ENCODE data around the gene SIK1.
"Not testable (repeated sequence)": the region's sequence is repeated elsewhere in the genome, so short reads cannot be mapped to it uniquely, and the experiment has no call there.

The SIK1 gene

DNA sequence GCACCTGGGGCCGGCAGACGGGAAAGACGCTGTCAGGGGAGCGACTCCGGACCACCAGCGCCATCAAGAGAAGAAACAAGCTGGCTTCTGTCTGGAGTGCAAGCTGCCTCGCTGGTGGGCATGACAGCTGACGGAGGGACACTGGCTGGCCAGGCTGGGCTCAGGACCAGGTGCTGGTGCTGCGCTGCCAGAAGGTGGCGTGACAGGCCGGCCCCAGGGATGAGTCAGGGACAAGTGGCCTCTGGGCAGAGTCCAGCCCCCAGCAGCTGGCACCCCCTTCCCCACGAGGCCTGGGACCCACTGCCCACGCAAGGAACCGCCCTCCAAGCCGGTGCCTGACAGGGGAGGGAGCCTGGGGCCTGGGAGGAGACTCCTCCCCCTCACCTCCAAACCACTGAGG, 7.5 kb downstream of the SIK1 start:
- not testable (repeated sequence) for H3K4me1 ChIP-seq; H3K9ac ChIP-seq; H3K4me2 ChIP-seq; H3K27ac ChIP-seq; H3K36me3 ChIP-seq; H3K27me3 ChIP-seq; H4K20me1 ChIP-seq; H3K9me3 ChIP-seq (replicated peaks in 1 of 11); H3K4me3 ChIP-seq

DNA sequence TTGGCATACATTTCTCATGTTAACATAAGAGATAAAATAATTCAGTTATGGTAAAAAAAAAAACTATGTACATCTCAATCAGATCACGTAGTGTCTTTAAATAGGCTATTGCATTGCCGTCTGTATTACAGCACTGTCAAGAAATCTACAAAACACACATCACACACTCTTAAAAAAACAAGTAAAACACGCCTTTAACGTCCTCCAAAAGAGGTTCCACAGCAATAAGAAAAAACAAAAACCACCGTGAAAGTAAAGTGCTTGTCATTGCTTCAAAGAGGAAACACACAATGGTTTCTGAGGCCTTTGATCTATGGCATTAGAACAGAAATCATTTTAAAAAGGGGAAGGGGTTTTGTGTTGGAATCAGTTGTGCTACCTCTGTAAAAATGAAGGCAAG, 12.4 kb downstream of the SIK1 start:
- not testable (repeated sequence) for H3K36me3 ChIP-seq; H3K4me3 ChIP-seq; H3K9me3 ChIP-seq (replicated peaks in 1 of 11); H3K27me3 ChIP-seq; H3K27ac ChIP-seq; H4K20me1 ChIP-seq; H3K4me1 ChIP-seq; H3K9ac ChIP-seq; H3K4me2 ChIP-seq

- H3K4me1 ChIP-seq; H3K9me3 ChIP-seq (replicated peaks in 1 of 11); H3K27ac ChIP-seq; H3K9ac ChIP-seq; H3K36me3 ChIP-seq; H4K20me1 ChIP-seq; H3K27me3 ChIP-seq; H3K4me3 ChIP-seq: not testable (repeated sequence)
- H3K4me2 ChIP-seq: 0 out of 22 replicates have a peak overlapping the region, but pooled peaks of 1 of the 11 experiments have one; percentile 27
These were observed 14.7 kb downstream of the SIK1 start for GRCh38 chr21:43412020-43412788.

DNA sequence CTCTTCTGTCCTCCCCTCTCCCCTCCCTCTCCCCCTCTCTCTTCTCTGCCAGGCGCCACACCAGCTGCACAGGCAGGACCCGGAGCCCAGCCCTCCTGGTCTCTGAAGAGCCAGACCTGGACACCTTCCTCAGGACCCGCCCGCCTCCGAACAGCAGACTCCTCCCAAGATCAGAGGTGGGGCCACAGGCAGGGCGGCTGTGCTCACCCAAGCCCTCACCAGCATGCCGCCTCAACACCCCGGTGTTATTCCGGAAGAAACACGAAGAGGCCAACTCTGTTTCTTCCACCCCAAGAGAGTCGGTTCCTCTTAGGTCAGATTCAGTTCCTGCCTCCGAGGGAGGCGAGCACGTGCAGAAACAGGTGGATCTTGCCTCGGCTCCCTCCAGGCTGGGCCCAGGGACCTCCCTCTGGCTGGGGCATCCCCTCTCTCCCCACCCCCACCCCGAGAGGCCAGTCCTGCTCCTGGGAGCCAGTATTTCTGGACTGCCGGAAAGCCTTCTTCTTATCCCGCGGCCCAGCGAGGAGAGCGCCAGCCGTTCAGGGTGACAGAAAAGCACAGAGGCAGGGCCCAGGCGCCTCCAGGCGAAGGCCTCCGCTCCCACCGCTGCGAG, 16.4 kb downstream of the SIK1 start:
- H3K4me2 ChIP-seq: peak overlapping the region in 4 of 11 experiments; percentile 17 to 61 (median 23); a peak in 3 of 22 replicates
- not testable (repeated sequence) for H3K9me3 ChIP-seq (replicated peaks in 1 of 11); H3K4me1 ChIP-seq; H3K27me3 ChIP-seq; H3K9ac ChIP-seq; H4K20me1 ChIP-seq; H3K36me3 ChIP-seq; H3K27ac ChIP-seq; H3K4me3 ChIP-seq

DNA sequence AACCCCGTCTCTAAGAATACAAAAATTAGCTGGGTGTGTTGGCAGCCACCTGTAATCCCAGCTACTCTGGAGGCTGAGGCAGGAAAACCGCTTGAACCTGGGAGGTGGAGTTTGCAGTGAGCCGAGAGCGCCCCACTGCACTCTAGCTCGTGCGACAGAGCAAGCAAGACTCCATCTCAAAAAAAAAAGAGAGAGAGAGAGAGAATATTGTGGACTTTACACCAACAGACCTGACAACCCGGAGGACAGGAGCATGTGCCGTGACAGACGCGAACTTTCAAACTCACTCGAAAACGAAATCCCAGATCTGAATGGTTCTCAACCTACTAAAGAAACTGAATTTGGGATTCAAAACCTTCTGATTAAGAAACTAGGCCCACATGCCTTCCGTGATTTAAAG, 19.8 kb downstream of the SIK1 start:
- not testable (repeated sequence) for H3K4me2 ChIP-seq; H3K27ac ChIP-seq; H3K4me3 ChIP-seq; H3K27me3 ChIP-seq; H4K20me1 ChIP-seq; H3K9ac ChIP-seq; H3K4me1 ChIP-seq; H3K9me3 ChIP-seq (replicated peaks in 1 of 11); H3K36me3 ChIP-seq

DNA sequence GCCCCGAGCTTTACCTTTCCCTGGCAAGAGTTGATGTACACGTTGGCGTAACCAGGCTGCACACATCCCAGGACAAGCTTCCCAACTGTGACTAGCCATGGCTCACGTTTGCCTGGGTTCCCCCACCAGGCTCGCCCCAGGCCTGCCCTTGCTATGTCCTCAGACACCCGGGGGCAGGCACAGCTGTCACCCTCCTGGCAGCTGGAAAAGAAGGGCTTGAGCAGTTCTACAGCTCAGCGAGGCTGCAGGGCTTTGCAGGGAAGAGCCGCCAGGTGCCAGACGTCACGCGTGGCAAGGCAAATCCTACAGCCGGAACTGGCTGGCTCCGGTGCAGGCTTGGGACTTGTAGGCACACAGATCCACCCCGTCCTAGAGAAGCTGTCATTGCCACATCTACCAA, 22.5 kb downstream of the SIK1 start:
- H3K9ac ChIP-seq; H3K27me3 ChIP-seq; H3K27ac ChIP-seq; H3K4me3 ChIP-seq; H3K4me2 ChIP-seq; H3K36me3 ChIP-seq; H4K20me1 ChIP-seq; H3K9me3 ChIP-seq (replicated peaks in 1 of 11); H3K4me1 ChIP-seq: not testable (repeated sequence)

DNA sequence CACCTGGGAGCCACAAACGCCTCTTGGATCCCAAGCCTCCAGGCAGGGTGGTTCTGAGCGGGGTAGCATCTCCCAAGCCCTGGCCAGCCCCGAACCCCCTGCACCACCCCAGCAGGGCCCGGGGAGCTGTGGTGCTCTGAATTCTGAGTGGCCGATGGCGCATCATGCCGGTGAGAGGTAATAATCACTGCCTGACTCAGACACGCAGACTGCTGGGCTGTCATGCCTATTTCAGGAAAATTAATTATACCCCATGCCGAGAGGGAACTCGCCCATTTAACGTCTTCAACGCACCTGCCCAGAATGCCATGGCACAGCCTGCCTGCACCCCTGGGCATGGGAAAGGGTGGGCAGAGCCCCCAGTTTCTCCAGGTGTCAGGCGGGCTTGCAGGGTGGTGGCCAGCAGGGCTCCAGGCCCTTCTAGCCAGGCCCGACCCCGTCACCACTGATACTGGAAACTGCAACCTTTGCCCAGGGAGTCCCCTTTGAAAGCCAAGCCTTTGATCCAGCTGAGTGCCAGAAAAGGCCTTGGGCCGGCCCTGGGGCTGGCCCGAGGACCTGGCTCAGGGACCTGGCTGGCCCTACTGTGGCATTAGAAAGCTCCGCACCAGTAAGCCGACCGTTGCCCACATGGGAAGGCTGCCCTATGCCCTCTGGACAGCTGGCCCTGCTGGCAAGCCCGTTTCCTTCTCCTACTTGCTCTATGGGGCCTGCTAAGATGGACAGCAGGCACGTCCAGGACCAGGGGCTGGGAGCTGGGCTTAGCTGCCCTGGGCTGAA, 23.1 kb downstream of the SIK1 start:
- H3K36me3 ChIP-seq; H3K27me3 ChIP-seq; H3K4me2 ChIP-seq; H4K20me1 ChIP-seq; H3K9me3 ChIP-seq (replicated peaks in 1 of 11); H3K27ac ChIP-seq; H3K4me1 ChIP-seq; H3K9ac ChIP-seq; H3K4me3 ChIP-seq: not testable (repeated sequence)

DNA sequence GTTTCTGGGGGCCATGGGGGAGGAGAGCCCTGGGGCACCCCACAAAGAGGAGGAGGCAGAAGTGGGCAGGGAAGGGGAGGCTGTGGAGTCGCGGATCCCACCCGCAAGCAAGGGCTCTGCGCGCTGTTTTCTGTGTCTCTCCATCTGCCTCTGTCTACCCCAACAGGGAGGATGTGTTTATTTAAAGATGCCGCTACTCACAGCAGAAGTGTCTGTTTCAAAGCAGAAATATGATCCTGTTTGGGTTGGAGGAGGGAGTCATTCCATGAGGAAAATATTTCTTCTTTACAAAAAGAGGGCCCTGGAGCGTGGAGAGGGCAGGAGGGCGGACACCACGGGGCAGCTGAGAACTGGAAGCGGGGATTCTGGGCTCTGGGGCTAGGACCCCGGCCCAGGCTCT, 25.8 kb downstream of the SIK1 start:
- not testable (repeated sequence) for H4K20me1 ChIP-seq; H3K27me3 ChIP-seq; H3K36me3 ChIP-seq; H3K9ac ChIP-seq; H3K4me1 ChIP-seq; H3K4me3 ChIP-seq; H3K9me3 ChIP-seq (replicated peaks in 1 of 11); H3K4me2 ChIP-seq; H3K27ac ChIP-seq

- not testable (repeated sequence) for H3K36me3 ChIP-seq; H3K4me2 ChIP-seq; H3K9ac ChIP-seq; H3K27ac ChIP-seq; H3K4me3 ChIP-seq; H3K27me3 ChIP-seq; H3K9me3 ChIP-seq (replicated peaks in 1 of 11); H4K20me1 ChIP-seq; H3K4me1 ChIP-seq
These were observed 27.3 kb downstream of the SIK1 start for GRCh38 chr21:43399595-43400015.

DNA sequence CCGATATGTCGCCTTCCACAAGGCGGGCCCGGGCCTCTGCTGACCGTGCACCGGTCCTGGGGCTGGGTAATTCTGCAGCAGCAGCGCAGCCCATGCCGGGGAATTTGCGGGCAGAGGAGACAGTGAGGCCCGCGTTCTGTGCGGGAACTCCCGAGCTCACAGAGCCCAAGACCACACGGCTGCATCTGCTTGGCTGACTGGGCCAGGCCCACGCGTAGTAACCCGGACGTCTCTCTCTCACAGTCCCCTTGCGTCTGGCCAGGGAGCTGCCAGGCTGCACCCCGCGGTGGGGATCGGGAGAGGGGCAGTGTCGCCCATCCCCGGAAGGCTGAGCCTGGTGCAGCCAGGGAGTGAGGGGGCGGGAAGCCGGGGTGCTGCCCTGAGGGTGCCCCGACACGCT, 27.8 kb downstream of the SIK1 start:
- not testable (repeated sequence) for H3K9ac ChIP-seq; H3K36me3 ChIP-seq; H3K27me3 ChIP-seq; H3K4me1 ChIP-seq; H3K4me3 ChIP-seq; H3K4me2 ChIP-seq; H3K27ac ChIP-seq; H4K20me1 ChIP-seq; H3K9me3 ChIP-seq (replicated peaks in 1 of 11)

DNA sequence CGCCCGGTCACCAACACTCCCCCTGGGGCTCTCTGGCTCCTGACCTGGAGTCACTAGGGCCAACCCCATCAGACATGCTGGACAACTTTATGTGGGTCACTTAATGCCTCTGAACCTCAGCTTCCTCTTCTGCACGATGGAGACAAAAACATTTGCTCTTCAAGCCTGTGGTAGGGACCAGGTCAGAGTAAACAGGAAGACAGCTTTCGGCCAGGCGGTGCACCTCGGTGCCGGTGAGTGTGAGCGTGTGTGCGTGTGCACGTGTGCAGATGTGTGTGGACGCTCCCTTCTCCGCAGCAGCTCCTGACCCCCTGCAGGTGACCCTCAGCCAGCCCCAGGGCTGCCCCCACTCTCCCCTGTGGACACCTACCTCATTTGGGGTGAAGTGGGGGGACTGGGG, 28.4 kb downstream of the SIK1 start:
- not testable (repeated sequence) for H3K4me3 ChIP-seq; H3K4me2 ChIP-seq; H3K36me3 ChIP-seq; H4K20me1 ChIP-seq; H3K27me3 ChIP-seq; H3K9ac ChIP-seq; H3K27ac ChIP-seq; H3K4me1 ChIP-seq; H3K9me3 ChIP-seq (replicated peaks in 1 of 11)

- not testable (repeated sequence) for H3K36me3 ChIP-seq; H3K4me1 ChIP-seq; H3K9ac ChIP-seq; H3K9me3 ChIP-seq (replicated peaks in 1 of 11); H3K27ac ChIP-seq; H4K20me1 ChIP-seq; H3K4me2 ChIP-seq; H3K27me3 ChIP-seq; H3K4me3 ChIP-seq
These were observed 28.9 kb downstream of the SIK1 start for GRCh38 chr21:43398000-43398399.

- H3K4me3 ChIP-seq; H3K9ac ChIP-seq; H3K27me3 ChIP-seq; H3K4me1 ChIP-seq; H3K4me2 ChIP-seq; H3K27ac ChIP-seq; H4K20me1 ChIP-seq; H3K36me3 ChIP-seq; H3K9me3 ChIP-seq (replicated peaks in 1 of 11): not testable (repeated sequence)
These were observed 29.5 kb downstream of the SIK1 start for GRCh38 chr21:43397439-43397808.

- not testable (repeated sequence) for H3K9ac ChIP-seq; H3K4me2 ChIP-seq; H3K4me1 ChIP-seq; H3K27me3 ChIP-seq; H3K27ac ChIP-seq; H4K20me1 ChIP-seq; H3K9me3 ChIP-seq (replicated peaks in 1 of 11); H3K36me3 ChIP-seq; H3K4me3 ChIP-seq
These were observed 30.0 kb downstream of the SIK1 start for GRCh38 chr21:43396788-43397438.
